HG03521 (cell line): ENCODE data around the gene PHLDB1.
"Not testable (repeated sequence)": the region's sequence is repeated elsewhere in the genome, so short reads cannot be mapped to it uniquely, and the experiment has no call there.

Experiments
- ATAC-seq: cut with Tn5 transposase; IDR thresholded peaks from one replicate; pipeline ENCODE4 v1.9.1; 2021; ENCODE audit warnings: mild to moderate bottlenecking, moderate library complexity; ENCODE audit not compliant: unreplicated experiment

PHLDB1 gene

GRCh38 chr11:118682372-118682771, 75.0 kb downstream of the PHLDB1 start:
- ATAC-seq = no peak

GRCh38 chr11:118682939-118683338, 75.5 kb downstream of the PHLDB1 start:
- ATAC-seq = not testable (repeated sequence)

GRCh38 chr11:118684187-118684586, 76.8 kb downstream of the PHLDB1 start:
- no peak for ATAC-seq

GRCh38 chr11:118687906-118688305, 80.5 kb downstream of the PHLDB1 start:
- no peak for ATAC-seq

GRCh38 chr11:118688339-118688738, 80.9 kb downstream of the PHLDB1 start:
- ATAC-seq = not testable (repeated sequence)

- ATAC-seq = no peak
Observed at GRCh38 chr11:118688851-118689502, 81.6 kb downstream of the PHLDB1 start.

- no peak for ATAC-seq
Observed at GRCh38 chr11:118689503-118689851, 82.1 kb downstream of the PHLDB1 start.

- peak; percentile 70 for ATAC-seq
Observed at GRCh38 chr11:118689852-118690552, 82.6 kb downstream of the PHLDB1 start.

- ATAC-seq = no peak
Observed at GRCh38 chr11:118690553-118691304, 83.3 kb downstream of the PHLDB1 start.

- ATAC-seq = no peak
Observed at GRCh38 chr11:118691926-118692830, 84.8 kb downstream of the PHLDB1 start.

- ATAC-seq = no peak
Observed at GRCh38 chr11:118694185-118694584, 86.8 kb downstream of the PHLDB1 start.

- no peak for ATAC-seq
Observed at GRCh38 chr11:118694771-118695170, 87.4 kb downstream of the PHLDB1 start.

GRCh38 chr11:118696673-118697226, 89.3 kb downstream of the PHLDB1 start:
- no peak for ATAC-seq

- ATAC-seq = no peak
Observed at GRCh38 chr11:118697346-118697745, 89.9 kb downstream of the PHLDB1 start.

GRCh38 chr11:118699506-118700220, 92.2 kb downstream of the PHLDB1 start:
- ATAC-seq = no peak

GRCh38 chr11:118703563-118704106, 96.2 kb downstream of the PHLDB1 start:
- no peak for ATAC-seq

- no peak for ATAC-seq
Observed at GRCh38 chr11:118705111-118705741, 97.8 kb downstream of the PHLDB1 start.

- no peak for ATAC-seq
Observed at GRCh38 chr11:118705791-118706545, 98.6 kb downstream of the PHLDB1 start.

- no peak for ATAC-seq
Observed at GRCh38 chr11:118706546-118706825, 99.1 kb downstream of the PHLDB1 start.
